HG03103 (cell line): ENCODE data around the gene DENND11.

Source experiments
- ATAC-seq: cut with Tn5 transposase; IDR thresholded peaks from one replicate; pipeline ENCODE4 v1.9.1; 2021; ENCODE audit warnings: low read depth; ENCODE audit not compliant: unreplicated experiment

DENND11 gene, protein sequence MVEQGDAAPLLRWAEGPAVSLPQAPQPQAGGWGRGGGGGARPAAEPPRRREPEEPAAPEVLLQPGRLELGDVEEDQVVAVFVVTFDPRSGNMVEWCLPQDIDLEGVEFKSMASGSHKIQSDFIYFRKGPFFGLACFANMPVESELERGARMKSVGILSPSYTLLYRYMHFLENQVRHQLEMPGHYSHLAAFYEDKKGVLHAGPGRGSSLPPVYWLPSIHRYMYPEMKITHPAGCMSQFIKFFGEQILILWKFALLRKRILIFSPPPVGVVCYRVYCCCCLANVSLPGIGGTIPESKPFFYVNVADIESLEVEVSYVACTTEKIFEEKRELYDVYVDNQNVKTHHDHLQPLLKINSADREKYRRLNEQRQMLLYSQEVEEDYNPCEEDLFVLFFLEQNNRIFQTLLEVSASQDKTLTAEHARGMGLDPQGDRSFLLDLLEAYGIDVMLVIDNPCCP

DNA sequence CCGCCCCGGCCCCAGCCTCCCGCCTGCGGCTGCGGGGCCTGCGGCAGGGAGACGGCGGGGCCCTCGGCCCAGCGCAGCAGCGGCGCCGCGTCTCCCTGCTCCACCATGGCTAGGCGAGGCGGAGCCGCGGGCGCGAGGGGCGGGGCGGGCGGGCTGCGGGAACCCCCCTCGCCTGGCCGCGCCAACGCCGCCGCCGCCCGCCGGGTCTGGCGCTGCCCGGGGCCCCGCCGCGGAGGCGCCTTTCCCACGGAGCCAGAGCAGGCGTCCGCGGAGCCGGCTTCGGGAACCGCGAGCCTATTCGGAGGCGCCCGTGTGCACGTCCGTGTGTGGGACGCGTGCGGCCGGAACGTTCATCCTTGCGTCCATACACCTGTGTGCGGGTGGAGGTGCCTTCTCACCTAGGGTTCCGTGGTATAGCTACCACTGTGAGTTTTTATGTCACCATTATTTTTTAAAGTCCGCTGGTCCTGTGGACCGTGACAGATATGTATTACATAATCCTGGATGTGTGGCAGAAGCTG is at the start of gene DENND11:
DENND11 (minus strand) TSS at position 120 of the 521 bp plus-strand sequence; CDS start at position 107, 13 bp downstream.
- peak; percentile 61 for ATAC-seq

- no peak for ATAC-seq
Observed at GRCh38 chr7:141748396-141748795, 46.4 kb upstream of the DENND11 start.

DNA sequence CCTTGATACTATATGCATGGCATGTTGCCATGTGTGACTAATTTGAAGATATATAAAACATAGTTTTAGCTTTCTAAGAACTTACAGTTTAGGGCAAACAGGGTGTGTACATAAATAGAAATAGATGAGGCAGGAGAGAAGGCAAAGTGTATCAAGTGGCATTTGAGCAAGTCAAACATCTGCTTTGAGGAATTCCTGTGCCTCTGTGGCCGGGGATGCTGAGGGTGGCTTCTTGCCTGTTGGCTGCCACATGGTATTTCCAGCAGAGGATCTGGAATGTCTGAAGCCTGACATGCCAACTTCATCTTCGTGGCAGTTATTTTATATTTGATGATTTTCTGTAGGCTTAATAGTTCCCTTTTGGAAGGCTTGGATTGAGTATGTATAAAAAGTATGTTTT is 42.2 kb upstream of the DENND11 start:
- ATAC-seq: no peak

DNA sequence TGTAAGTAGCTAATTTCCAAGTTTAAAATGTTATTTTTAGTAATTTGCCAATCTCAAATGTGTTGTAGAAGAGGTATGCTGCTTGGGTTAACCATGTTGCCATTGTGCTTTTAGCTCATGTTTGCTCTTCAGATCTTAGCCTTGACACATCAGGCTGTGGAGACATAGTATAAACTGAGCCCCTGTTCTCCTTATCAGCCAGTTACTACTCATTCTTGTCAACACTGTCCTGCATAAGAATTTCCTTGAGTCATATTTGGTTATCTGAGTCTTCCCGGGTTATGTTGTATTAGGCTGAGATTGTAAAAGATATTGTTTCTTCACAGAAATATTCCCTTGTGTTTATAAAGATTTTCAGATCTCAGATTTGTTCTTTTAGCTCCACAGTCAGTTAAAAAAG is 40.3 kb upstream of the DENND11 start:
- ATAC-seq: no peak

DNA sequence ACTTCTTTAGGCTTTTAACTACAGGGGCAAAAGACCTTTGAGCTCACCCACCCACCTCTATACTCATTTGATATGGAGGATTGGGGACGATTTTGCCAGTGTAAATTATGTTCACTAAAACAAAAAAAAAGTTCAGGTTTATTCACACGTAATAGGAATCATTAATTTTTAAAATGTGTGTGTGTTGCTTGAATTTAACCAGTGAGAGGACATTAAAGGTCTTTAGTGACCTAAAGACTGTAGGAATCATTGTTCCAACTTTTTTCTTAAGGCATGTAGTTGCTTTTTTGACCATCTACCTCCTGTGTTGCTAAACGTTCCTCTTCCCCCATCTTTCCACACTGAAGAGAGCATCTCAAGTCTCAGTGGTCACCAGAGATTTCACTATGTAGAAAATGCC is 37.3 kb upstream of the DENND11 start:
- no peak for ATAC-seq

DNA sequence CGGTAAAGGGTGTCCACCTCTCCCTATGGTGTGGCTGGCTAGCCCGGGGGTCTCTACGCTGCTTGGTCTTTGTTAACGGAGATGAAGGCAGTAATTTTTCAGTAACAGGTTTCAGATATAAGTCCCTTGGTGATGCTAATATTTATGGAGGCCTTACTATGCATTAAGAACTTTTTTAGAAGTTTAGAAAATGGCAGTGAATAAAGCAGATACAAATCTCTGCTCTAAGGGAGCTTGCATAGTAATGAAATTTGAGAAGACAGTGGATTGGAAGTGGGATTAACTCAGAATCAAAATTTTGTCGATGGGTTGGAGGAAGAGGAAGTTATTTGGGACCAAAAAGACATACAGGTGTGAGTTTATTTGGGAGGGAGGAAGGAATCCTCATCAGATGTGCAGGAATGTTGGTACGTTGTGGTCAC is 36.6 kb upstream of the DENND11 start:
- ATAC-seq: no peak

- peak; percentile 87 for ATAC-seq
Observed at GRCh38 chr7:141737836-141738591, 36.0 kb upstream of the DENND11 start, which contains the start of gene SSBP1. SSBP1 (plus strand) TSS chr7:141738358; CDS start chr7:141739167, 809 bp downstream.

- no peak for ATAC-seq
Observed at GRCh38 chr7:141737118-141737835, 35.3 kb upstream of the DENND11 start.

DNA sequence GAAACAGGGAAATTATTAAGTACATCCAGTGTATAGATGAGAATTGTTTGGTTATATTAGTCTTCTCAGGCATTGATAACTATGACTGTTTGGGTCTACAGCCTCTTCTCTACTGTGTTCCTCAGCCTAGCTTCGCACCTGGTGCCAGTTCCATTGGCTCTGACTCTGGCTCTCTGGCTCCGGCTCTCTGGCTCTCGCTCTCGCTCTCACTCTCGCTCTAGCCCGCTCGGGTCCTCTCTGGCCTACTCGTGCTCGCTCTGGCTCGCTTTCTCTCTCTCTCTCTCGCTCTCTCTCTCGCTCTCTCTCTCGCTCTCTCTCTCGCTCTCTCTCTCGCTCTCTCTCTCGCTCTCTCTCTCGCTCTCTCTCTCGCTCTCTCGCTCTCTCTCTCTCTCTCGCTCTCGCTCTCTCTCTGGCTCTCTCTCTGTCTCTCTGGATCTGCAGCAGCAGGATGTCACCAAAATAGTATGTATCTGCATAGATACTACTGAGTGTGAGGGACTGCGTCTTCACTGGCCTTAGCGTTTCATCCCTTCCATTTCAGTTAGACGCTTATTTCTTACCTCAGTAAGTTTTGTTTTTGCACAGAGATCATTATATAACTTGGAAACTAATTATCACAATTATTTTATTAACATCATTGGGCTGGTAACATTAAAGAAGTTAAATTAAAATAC is 29.6 kb upstream of the DENND11 start:
- no peak for ATAC-seq

DNA sequence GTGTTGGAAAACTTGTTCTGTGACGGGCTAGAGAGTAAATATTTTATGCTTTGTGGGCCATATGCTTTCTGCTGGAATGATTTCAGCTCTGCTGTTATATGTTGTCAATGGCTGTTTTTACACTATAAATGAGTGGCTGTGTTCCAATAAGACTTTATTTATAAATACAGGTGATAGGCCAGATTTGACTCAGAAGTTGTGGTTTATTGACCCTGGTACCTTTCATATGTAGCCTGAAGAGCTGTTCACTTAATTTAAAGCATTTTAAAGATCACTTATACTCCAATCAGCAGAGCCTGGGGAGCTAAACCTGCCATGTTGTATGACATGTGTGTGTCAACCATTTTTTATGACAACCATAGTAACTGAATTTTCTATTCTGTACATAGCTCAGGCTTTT is 27.1 kb upstream of the DENND11 start:
- no peak for ATAC-seq

DNA sequence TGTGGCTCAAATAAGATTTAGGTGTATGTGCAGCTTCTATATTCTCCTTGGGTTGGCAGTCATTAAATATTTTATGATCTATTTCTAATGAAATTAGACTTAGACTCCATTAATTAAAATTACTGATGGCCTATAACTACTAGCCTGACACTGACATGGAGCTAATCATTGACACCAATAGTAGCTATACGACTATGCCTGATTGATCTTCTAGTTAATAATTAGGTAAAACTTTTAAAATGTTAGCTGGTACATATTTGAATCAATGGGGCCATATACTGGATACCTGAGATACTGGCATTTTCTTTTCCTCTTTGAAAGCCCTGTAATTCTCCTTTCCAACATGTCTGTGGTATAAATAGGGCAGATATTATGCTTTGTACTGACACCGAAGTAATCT is 20.6 kb upstream of the DENND11 start:
- no peak for ATAC-seq

- no peak for ATAC-seq
Observed at GRCh38 chr7:141717450-141717849, 15.5 kb upstream of the DENND11 start.

DNA sequence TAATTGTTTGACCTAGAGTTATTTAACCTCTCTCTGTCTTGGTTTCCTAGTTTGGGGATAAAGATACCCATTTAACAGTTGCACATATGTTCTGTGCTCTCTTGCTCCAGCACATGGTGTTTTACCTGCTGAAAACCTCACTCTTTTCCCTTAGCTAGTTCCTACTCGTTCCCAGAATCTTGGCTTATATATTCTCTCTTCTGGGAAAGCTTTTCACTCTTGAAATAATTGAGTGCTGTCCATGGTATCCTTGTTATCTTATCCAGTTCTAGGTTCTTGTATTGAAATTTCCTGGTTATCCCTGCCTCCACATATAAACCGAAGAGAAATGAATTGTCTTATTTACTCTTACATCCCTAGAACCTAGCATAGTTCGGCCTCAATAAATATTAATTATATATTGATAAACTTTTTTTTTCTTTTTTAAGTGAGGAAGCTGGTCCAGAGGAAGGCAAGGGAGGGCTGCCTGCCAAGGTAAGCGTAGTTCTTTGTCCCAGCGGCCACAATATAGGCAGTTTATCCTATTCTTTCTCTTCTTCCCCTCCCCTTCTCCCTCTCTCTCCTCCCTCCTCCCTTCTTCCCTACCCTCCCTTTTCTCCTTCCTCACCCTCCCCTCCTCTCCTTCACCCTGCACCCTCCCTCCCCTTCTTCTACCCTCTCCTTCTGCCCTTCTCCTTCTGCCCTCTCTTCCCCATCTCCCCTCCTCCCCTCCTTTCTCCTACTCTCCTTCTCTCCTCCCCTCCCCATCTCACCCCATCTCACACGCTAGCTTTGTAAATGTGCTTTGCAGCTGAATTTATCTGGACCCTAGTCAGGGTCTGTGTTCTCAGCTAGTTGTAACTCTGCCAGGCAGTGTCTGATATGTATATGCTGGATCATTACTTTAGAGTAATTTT is 14.1 kb upstream of the DENND11 start:
- ATAC-seq: no peak

- no peak for ATAC-seq
Observed at GRCh38 chr7:141715018-141715417, 13.1 kb upstream of the DENND11 start.

DNA sequence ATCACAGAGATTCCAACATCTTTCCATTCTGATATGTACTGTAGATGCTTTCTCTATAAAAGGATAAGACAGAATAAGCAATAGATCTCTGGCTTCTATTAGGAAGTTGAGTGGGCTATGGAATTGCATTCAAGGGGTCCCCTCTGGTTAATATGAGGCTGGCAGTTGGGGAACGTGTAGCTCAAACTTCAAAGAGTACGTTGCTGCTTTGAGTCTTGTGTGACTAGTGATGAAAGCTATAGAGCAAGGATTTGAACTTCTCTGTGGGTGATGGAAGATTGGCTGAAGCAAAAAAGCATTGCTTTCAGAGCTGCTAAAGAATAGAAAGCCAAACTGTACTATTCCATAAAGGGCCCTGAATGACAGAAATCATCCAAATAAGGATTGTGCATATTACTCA is 12.6 kb upstream of the DENND11 start:
- ATAC-seq: no peak

- ATAC-seq: no peak
Observed at GRCh38 chr7:141713890-141714289, 11.9 kb upstream of the DENND11 start.

DNA sequence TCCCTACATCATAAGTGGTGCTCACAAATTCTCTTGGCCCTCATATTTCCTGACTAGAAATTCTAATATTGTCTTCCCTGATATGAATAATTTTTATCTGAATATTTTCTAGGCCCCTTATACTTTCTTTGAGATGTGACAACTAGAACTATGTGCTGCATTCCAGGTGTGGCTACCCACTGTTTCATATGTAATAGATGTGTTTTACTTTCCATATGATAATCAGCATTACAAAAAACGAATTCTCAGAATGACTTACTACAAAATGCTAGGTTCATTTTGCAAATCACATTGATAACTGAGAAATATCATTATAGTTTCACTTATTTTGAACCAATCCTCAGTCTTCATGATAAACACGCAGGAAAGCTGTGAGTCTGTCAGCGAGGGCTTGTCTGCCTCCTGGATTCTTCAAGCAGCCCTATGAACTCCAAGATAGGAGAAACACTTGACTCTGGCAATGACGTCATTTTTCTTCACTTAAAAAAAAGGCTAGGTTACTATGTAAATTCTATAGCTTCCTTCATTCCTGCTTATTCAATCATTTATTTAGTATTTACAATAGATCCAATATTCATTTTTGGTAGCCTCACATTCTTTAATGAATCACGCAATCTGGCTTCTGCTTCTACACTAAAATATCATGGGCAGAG is 10.8 kb upstream of the DENND11 start:
- no peak for ATAC-seq

DNA sequence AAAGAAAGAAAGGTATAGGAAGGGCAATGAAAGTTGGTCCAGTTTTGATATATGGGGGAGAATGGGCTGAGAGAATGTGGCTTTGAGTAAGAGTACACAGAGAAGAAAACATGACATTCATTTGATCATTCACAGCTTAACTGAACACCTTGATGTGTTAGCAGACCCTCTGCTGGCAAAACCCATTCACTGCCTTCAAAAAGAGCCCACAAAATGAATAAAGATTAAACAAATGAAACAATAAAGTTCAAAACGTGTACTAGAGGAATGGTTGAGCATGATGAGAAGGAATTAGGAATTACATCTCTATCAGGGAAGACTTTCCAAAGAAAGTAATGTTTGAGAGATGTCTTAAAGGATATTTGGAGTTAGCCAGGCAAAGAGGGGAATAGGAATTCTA is 8.3 kb upstream of the DENND11 start:
- no peak for ATAC-seq

DNA sequence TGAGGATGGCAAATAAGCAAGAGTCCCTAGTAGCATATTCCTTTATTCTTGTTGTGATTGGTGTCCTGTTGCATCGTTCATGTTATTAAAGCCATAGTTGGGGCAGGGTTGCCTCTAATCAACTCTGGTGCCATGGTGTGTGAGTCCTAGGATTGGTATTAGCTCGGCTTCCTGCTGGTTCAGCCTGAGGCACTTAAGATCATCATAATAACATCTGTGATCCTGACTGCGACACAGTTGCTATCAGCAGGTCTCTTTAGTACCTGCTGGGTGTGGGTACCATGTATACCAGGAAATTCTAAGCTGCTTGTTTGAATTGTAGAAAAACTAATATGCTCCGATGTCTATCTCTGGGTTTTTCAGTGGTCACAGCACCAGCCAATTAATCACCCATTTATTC is 7.8 kb upstream of the DENND11 start:
- no peak for ATAC-seq
